A673 (cell line): Measurements from ENCODE around the gene PRDM16. TPM values are rescaled to one million over a fixed set of nuclear protein-coding genes. Genes with fewer than 3 reads are reported as not detected.

Source experiments
- BruUV-seq: library from RNA; stranded (reverse); fragments of 400-500 nt; replicated peaks from 2 replicates; lab custom pipeline; 2021; lab: Mats Ljungman, UMichigan
- CTCF ChIA-PET: fragments of 300-600 bp; sonication (Branson Sonifier 250); formaldehyde crosslinking; loops from one replicate; lab custom pipeline; 2022; ENCODE audit warnings: antibody characterized with exemption; lab: Charles Lee
- POLR2A ChIA-PET: fragments of 300-600 bp; sonication (Branson Sonifier 250); formaldehyde crosslinking; loops from one replicate; lab custom pipeline; 2022; ENCODE audit warnings: antibody characterized with exemption; ENCODE audit not compliant: low non-redundant PET; lab: Charles Lee
- DNase-seq: peaks from one replicate; pipeline ENCODE4 v3.0.0-alpha.2; 2015; ENCODE audit warnings: low spot score
- H3K27ac ChIP-seq: fragments of 200-600 bp; sonication (generic); 2 replicates; pipeline ENCODE4 v1.5.1; 2016; ENCODE audit warnings: mixed run types, low read depth, mild to moderate bottlenecking, mixed read lengths, antibody characterized with exemption, low read length; ENCODE audit not compliant: poor library complexity, severe bottlenecking
- H3K27me3 ChIP-seq: fragments of 200-600 bp; sonication (generic); replicated peaks from 2 replicates; pipeline ENCODE4 v1.6.1; 2017; ENCODE audit warnings: mixed run types, low read depth, mild to moderate bottlenecking, mixed read lengths, antibody characterized with exemption, low read length; ENCODE audit not compliant: insufficient read depth, poor library complexity
- H3K36me3 ChIP-seq: fragments of 200-600 bp; sonication (generic); 2 replicates; pipeline ENCODE4 v1.6.1; 2016; ENCODE audit warnings: mixed run types, mild to moderate bottlenecking, mixed read lengths, antibody characterized with exemption, low read length; ENCODE audit not compliant: insufficient read depth, poor library complexity, severe bottlenecking
- H3K4me1 ChIP-seq: fragments of 200-600 bp; sonication (generic); 2 replicates; pipeline ENCODE4 v1.6.1; 2017; ENCODE audit warnings: mixed run types, mild to moderate bottlenecking, mixed read lengths, antibody characterized with exemption, low read length; ENCODE audit not compliant: insufficient read depth, poor library complexity, severe bottlenecking
- H3K4me3 ChIP-seq: fragments of 200-600 bp; sonication (generic); 2 replicates; pipeline ENCODE4 v1.5.1; 2016; ENCODE audit warnings: low read depth, mixed run types, mild to moderate bottlenecking, mixed read lengths, low read length; ENCODE audit not compliant: poor library complexity, severe bottlenecking
- H3K9me3 ChIP-seq: fragments of 200-600 bp; sonication (generic); 2 replicates; pipeline ENCODE4 v1.6.1; 2016; ENCODE audit warnings: mixed run types, low read depth, mild to moderate bottlenecking, mixed read lengths, antibody characterized with exemption, low read length; ENCODE audit not compliant: poor library complexity, severe bottlenecking
- CTCF ChIP-seq: fragments of 300-800, 200-600 bp; sonication (generic); conservative IDR thresholded peaks from 2 replicates; pipeline ENCODE4 v1.5.1; 2017; ENCODE audit warnings: low read depth, mild to moderate bottlenecking, antibody characterized with exemption, low read length, moderate library complexity, mixed read lengths
- EZH2 ChIP-seq: fragments of 200-600 bp; sonication (generic); IDR thresholded peaks from 2 replicates; pipeline ENCODE4 v1.6.1; 2017; ENCODE audit warnings: borderline replicate concordance, low read depth, mild to moderate bottlenecking, mixed read lengths, antibody characterized with exemption, low read length; ENCODE audit not compliant: poor library complexity, severe bottlenecking
- intact Hi-C: fragments of 100-400 bp; cut with micrococcal nuclease; formaldehyde crosslinking; loops from one replicate; pipeline ENCODE4 v1.10.0; 2022; ENCODE audit not compliant: unreplicated experiment
- total RNA-seq: library from RNA; stranded (reverse); gene quantifications from 2 replicates; pipeline ENCODE4 v1.2.3, GENCODE V29; 2021

Gene PRDM16
- total RNA-seq, 1 experiment from 2014 or later: 0.49 TPM

GRCh38 chr1:3456964-3457909 lies 388.2 kb downstream of the PRDM16 start:
- TF ChIP-seq EZH2 (no peak), CTCF (no peak)
- H3K9me3 ChIP-seq: no peaks in the 10 kb centered on the region
- CTCF ChIA-PET: no interaction called here
- BruUV-seq: no TSS peak
- POLR2A ChIA-PET: no interaction called here
- no peak overlapping the region for H3K4me3 ChIP-seq
- intact Hi-C loops: no loop called here
- peaks cover 17% of the 10 kb centered on the region for H3K4me1 ChIP-seq
- H3K27me3 ChIP-seq: no peaks in the 10 kb centered on the region
- no peaks in the 10 kb centered on the region for H3K36me3 ChIP-seq
- H3K27ac ChIP-seq: no peak overlapping the region
- DNase-seq: no peak

- CTCF ChIA-PET: no interaction called here
Measured at GRCh38 chr1:3457910-3458883, 389.2 kb downstream of the PRDM16 start.

More at GRCh38 chr1:3457910-3458883, 389.2 kb downstream of the PRDM16 start:
- H3K9me3 ChIP-seq: no peaks in the 10 kb centered on the region
- peaks cover 17% of the 10 kb centered on the region for H3K4me1 ChIP-seq
- no TSS peak for BruUV-seq
- no peaks in the 10 kb centered on the region for H3K27me3 ChIP-seq
- POLR2A ChIA-PET: no interaction called here
- no peaks in the 10 kb centered on the region for H3K36me3 ChIP-seq
- no peak overlapping the region for H3K4me3 ChIP-seq
- no peak for TF ChIP-seq CTCF
- no peak for TF ChIP-seq EZH2
- no peak for DNase-seq
- H3K27ac ChIP-seq: no peak overlapping the region
- intact Hi-C loops: no loop called here
